H1 (cell line): ENCODE data around the gene SND1.

Source experiments
- CTCF ChIP-seq, 3 experiments: IDR thresholded peaks; 1 replicate in 2 of 3; 2 replicates in 1 of 3; pipeline versions ENCODE4 v1.5.1 to v1.6.1; 2011; ENCODE audit warnings: low read length in 3 of 3, mild to moderate bottlenecking in 3 of 3, inconsistent platforms in 2 of 3, low read depth in 1 of 3, moderate library complexity in 1 of 3; ENCODE audit not compliant: insufficient read depth in 1 of 3; ENCODE audit errors: control extremely low read depth in 1 of 3
- EGR1 ChIP-seq: IDR thresholded peaks from 2 replicates; pipeline ENCODE4 v1.6.1; 2011; ENCODE audit warnings: low read depth, low read length, borderline replicate concordance
- EP300 ChIP-seq, 2 experiments: IDR thresholded peaks; 1 replicate in 1 of 2; 2 replicates in 1 of 2; pipeline ENCODE4 v1.6.1; 2011 to 2012; ENCODE audit warnings: low read depth in 2 of 2, low read length in 2 of 2, mild to moderate bottlenecking in 2 of 2, borderline replicate concordance in 1 of 2, inconsistent platforms in 1 of 2, moderate library complexity in 1 of 2
- JUND ChIP-seq: IDR thresholded peaks from 2 replicates; pipeline ENCODE4 v1.6.1; 2011; ENCODE audit warnings: mild to moderate bottlenecking, improper control_type of control experiment, low read length
- MAFK ChIP-seq: IDR thresholded peaks from 2 replicates; pipeline ENCODE4 v1.6.1; 2012; ENCODE audit warnings: low read depth, mild to moderate bottlenecking, improper control_type of control experiment, low read length
- POLR2A ChIP-seq, 2 experiments: IDR thresholded peaks; 1 replicate in 1 of 2; 2 replicates in 1 of 2; pipeline ENCODE4 v1.6.1; 2011; ENCODE audit warnings: low read depth in 2 of 2, low read length in 2 of 2, mild to moderate bottlenecking in 2 of 2; ENCODE audit errors: control extremely low read depth in 1 of 2
- POLR2AphosphoS5 ChIP-seq: IDR thresholded peaks from 2 replicates; pipeline ENCODE4 v1.6.1; 2011; ENCODE audit warnings: low read depth, low read length
- SIN3A ChIP-seq, 2 experiments: IDR thresholded peaks in 1 of 2; conservative IDR thresholded peaks in 1 of 2; 2 replicates each; pipeline ENCODE4 v1.6.1; 2011 to 2012; ENCODE audit warnings: low read length in 2 of 2, improper control_type of control experiment in 1 of 2, low read depth in 1 of 2, mild to moderate bottlenecking in 1 of 2
- TBP ChIP-seq: IDR thresholded peaks from 2 replicates; pipeline ENCODE4 v1.6.1; 2011; ENCODE audit warnings: low read depth, low read length, improper control_type of control experiment
- TF ChIP-seq, protein P1 (sequence below): fragments of 300-600 bp; sonication (generic); IDR thresholded peaks from 2 replicates; pipeline ENCODE4 v1.7.1; 2012; ENCODE audit warnings: low read length, moderate library complexity, mild to moderate bottlenecking, inconsistent platforms; ENCODE audit not compliant: insufficient replicate concordance
- TF ChIP-seq, protein P2 (sequence below): IDR thresholded peaks from 2 replicates; pipeline ENCODE4 v1.6.1; 2012; ENCODE audit warnings: inconsistent platforms

GRCh38 chr7:127708201-127708600, 56.2 kb downstream of the SND1 start:
- TF ChIP-seq POLR2A (IDR thresholded peaks at IDR 0.05; ENCODE audit: control extremely low read depth in 1 of 2, low read depth in 2 of 2, low read length in 2 of 2) (no peak), CTCF (IDR thresholded peaks at IDR 0.05; ENCODE audit: control extremely low read depth in 1 of 3, insufficient read depth in 1 of 3, low read depth in 1 of 3, low read length in 3 of 3) (no peak), SIN3A (conservative IDR thresholded peaks at IDR 0.05 in 1 of 2, IDR thresholded peaks at IDR 0.05 in 1 of 2; ENCODE audit: low read depth in 1 of 2, low read length in 2 of 2) (no peak), TBP (no peak), EGR1 (no peak), POLR2AphosphoS5 (no peak), JUND (no peak), EP300 (IDR thresholded peaks at IDR 0.05; ENCODE audit: borderline replicate concordance in 1 of 2, low read depth in 2 of 2, low read length in 2 of 2) (no peak), MAFK (no peak)
- TF ChIP-seq, protein P1, sequence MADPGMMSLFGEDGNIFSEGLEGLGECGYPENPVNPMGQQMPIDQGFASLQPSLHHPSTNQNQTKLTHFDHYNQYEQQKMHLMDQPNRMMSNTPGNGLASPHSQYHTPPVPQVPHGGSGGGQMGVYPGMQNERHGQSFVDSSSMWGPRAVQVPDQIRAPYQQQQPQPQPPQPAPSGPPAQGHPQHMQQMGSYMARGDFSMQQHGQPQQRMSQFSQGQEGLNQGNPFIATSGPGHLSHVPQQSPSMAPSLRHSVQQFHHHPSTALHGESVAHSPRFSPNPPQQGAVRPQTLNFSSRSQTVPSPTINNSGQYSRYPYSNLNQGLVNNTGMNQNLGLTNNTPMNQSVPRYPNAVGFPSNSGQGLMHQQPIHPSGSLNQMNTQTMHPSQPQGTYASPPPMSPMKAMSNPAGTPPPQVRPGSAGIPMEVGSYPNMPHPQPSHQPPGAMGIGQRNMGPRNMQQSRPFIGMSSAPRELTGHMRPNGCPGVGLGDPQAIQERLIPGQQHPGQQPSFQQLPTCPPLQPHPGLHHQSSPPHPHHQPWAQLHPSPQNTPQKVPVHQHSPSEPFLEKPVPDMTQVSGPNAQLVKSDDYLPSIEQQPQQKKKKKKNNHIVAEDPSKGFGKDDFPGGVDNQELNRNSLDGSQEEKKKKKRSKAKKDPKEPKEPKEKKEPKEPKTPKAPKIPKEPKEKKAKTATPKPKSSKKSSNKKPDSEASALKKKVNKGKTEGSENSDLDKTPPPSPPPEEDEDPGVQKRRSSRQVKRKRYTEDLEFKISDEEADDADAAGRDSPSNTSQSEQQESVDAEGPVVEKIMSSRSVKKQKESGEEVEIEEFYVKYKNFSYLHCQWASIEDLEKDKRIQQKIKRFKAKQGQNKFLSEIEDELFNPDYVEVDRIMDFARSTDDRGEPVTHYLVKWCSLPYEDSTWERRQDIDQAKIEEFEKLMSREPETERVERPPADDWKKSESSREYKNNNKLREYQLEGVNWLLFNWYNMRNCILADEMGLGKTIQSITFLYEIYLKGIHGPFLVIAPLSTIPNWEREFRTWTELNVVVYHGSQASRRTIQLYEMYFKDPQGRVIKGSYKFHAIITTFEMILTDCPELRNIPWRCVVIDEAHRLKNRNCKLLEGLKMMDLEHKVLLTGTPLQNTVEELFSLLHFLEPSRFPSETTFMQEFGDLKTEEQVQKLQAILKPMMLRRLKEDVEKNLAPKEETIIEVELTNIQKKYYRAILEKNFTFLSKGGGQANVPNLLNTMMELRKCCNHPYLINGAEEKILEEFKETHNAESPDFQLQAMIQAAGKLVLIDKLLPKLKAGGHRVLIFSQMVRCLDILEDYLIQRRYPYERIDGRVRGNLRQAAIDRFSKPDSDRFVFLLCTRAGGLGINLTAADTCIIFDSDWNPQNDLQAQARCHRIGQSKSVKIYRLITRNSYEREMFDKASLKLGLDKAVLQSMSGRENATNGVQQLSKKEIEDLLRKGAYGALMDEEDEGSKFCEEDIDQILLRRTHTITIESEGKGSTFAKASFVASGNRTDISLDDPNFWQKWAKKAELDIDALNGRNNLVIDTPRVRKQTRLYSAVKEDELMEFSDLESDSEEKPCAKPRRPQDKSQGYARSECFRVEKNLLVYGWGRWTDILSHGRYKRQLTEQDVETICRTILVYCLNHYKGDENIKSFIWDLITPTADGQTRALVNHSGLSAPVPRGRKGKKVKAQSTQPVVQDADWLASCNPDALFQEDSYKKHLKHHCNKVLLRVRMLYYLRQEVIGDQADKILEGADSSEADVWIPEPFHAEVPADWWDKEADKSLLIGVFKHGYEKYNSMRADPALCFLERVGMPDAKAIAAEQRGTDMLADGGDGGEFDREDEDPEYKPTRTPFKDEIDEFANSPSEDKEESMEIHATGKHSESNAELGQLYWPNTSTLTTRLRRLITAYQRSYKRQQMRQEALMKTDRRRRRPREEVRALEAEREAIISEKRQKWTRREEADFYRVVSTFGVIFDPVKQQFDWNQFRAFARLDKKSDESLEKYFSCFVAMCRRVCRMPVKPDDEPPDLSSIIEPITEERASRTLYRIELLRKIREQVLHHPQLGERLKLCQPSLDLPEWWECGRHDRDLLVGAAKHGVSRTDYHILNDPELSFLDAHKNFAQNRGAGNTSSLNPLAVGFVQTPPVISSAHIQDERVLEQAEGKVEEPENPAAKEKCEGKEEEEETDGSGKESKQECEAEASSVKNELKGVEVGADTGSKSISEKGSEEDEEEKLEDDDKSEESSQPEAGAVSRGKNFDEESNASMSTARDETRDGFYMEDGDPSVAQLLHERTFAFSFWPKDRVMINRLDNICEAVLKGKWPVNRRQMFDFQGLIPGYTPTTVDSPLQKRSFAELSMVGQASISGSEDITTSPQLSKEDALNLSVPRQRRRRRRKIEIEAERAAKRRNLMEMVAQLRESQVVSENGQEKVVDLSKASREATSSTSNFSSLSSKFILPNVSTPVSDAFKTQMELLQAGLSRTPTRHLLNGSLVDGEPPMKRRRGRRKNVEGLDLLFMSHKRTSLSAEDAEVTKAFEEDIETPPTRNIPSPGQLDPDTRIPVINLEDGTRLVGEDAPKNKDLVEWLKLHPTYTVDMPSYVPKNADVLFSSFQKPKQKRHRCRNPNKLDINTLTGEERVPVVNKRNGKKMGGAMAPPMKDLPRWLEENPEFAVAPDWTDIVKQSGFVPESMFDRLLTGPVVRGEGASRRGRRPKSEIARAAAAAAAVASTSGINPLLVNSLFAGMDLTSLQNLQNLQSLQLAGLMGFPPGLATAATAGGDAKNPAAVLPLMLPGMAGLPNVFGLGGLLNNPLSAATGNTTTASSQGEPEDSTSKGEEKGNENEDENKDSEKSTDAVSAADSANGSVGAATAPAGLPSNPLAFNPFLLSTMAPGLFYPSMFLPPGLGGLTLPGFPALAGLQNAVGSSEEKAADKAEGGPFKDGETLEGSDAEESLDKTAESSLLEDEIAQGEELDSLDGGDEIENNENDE: no peak
- TF ChIP-seq, protein P2, sequence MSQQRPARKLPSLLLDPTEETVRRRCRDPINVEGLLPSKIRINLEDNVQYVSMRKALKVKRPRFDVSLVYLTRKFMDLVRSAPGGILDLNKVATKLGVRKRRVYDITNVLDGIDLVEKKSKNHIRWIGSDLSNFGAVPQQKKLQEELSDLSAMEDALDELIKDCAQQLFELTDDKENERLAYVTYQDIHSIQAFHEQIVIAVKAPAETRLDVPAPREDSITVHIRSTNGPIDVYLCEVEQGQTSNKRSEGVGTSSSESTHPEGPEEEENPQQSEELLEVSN: no peak
